HepG2 (cell line): ENCODE data around the gene ATP13A1. TPM values are rescaled to one million over a fixed set of nuclear protein-coding genes. Genes with fewer than 3 reads are reported as not detected.
A peak's percentile ranks its signal among the peaks of the same experiment; 100 is the strongest.

Experiments used
- ATAC-seq: fragments of 200-7000 bp; cut with Tn5 transposase; 3 replicates; pipeline ENCODE4 v1.9.1; 2020; ENCODE audit warnings: mild to moderate bottlenecking, moderate library complexity
- BruUV-seq: library from RNA; stranded (reverse); fragments of 400-500 nt; replicated peaks from 2 replicates; lab custom pipeline; 2021; lab: Mats Ljungman, UMichigan
- CTCF ChIA-PET: fragments of 300-600 bp; formaldehyde crosslinking; extraction: SDS; loops from one replicate; lab custom pipeline; 2021; ENCODE audit warnings: low total read pairs, inconsistent platforms, low intra/inter-chr PET ratio; lab: Yijun Ruan, JAX
- POLR2A ChIA-PET: fragments of 350-600 bp; sonication (Branson Sonifier 250); formaldehyde crosslinking; loops from one replicate; lab custom pipeline; 2020; ENCODE audit warnings: antibody characterized with exemption, inconsistent platforms; lab: Yijun Ruan, JAX
- DNase-seq: peaks from one replicate; pipeline ENCODE4 v3.0.0-alpha.2; 2015; ENCODE audit warnings: low spot score
- FAIRE-seq: peaks from 3 replicates; lab custom pipeline; 2011; peaks lifted over from hg19 to GRCh38; lab: Jason Lieb, UNC
- H2AFZ ChIP-seq: one replicate; pipeline ENCODE4 v1.6.1; 2011; ENCODE audit warnings: low read length, inconsistent platforms
- H3K27ac ChIP-seq: fragments of 300-600 bp; 3 replicates; pipeline ENCODE4 v1.8.0; 2011; ENCODE audit warnings: mixed run types, mild to moderate bottlenecking, mixed read lengths, low read length, inconsistent platforms; ENCODE audit not compliant: insufficient read depth; ENCODE audit errors: extremely low read length
- H3K27me3 ChIP-seq, 2 experiments: fragments of 200-600 bp in 1 of 2; 2 replicates in 1 of 2; 3 replicates in 1 of 2; pipeline versions ENCODE4 v1.6.0 to v1.8.0; 2011; ENCODE audit warnings: low read length in 2 of 2, mild to moderate bottlenecking in 2 of 2, moderate library complexity in 2 of 2, inconsistent platforms in 1 of 2; ENCODE audit not compliant: insufficient read depth in 2 of 2, control insufficient read depth in 1 of 2
- H3K36me3 ChIP-seq, 2 experiments: fragments of 200-600 bp in 1 of 2; replicated peaks in 1 of 2; 2 replicates in 1 of 2; 3 replicates in 1 of 2; pipeline versions ENCODE4 v1.5.1 to v1.8.0; 2011; ENCODE audit warnings: low read length in 2 of 2, inconsistent platforms in 1 of 2; ENCODE audit not compliant: insufficient read depth in 2 of 2, control insufficient read depth in 1 of 2
- H3K4me1 ChIP-seq: 2 replicates; pipeline ENCODE4 v1.5.1; 2012; ENCODE audit warnings: low read length, inconsistent platforms; ENCODE audit not compliant: insufficient read depth
- H3K4me2 ChIP-seq: 2 replicates; pipeline ENCODE4 v1.6.0; 2011; ENCODE audit warnings: low read depth, low read length, inconsistent platforms
- H3K4me3 ChIP-seq, 3 experiments: fragments of 200-600 bp in 1 of 3; sonication (generic), shearing (Covaris generic) in 1 of 3; replicated peaks in 1 of 3; 2 replicates each; pipeline ENCODE4 v1.5.1; 2011 to 2016; ENCODE audit warnings: low read length in 3 of 3, inconsistent platforms in 2 of 3, low read depth in 2 of 3, mild to moderate bottlenecking in 2 of 3, control low read depth in 1 of 3, mixed read lengths in 1 of 3; ENCODE audit not compliant: insufficient read depth in 1 of 3
- H3K79me2 ChIP-seq: one replicate; pipeline ENCODE4 v1.6.1; 2011; ENCODE audit warnings: low read length, inconsistent platforms; ENCODE audit not compliant: insufficient read depth
- H3K9ac ChIP-seq: 2 replicates; pipeline ENCODE4 v1.6.0; 2011; ENCODE audit warnings: mild to moderate bottlenecking, low read depth, low read length, inconsistent platforms; ENCODE audit not compliant: insufficient read depth
- H3K9me3 ChIP-seq: 2 replicates; pipeline ENCODE4 v1.5.1; 2012; ENCODE audit warnings: mild to moderate bottlenecking, low read length
- H4K20me1 ChIP-seq: 2 replicates; pipeline ENCODE4 v1.6.0; 2011; ENCODE audit warnings: inconsistent platforms, mild to moderate bottlenecking, low read length, moderate library complexity; ENCODE audit not compliant: insufficient read depth
- MEIS2 ChIP-seq: sonication (generic); formaldehyde crosslinking; IDR thresholded peaks from 2 replicates; pipeline ENCODE4 v1.9.0; 2021; ENCODE audit warnings: mild to moderate bottlenecking, missing genetic modification reagents
- SP5 ChIP-seq: IDR thresholded peaks from 2 replicates; pipeline ENCODE4 v1.6.1; 2016; ENCODE audit warnings: low read depth, borderline replicate concordance
- WIZ ChIP-seq: sonication (generic); formaldehyde crosslinking; IDR thresholded peaks from 2 replicates; pipeline ENCODE4 v1.5.1; 2020; ENCODE audit warnings: mild to moderate bottlenecking, missing genetic modification reagents
- ZNF274 ChIP-seq: sonication (generic); formaldehyde crosslinking; IDR thresholded peaks from 2 replicates; pipeline ENCODE4 v1.5.1; 2020; ENCODE audit warnings: mild to moderate bottlenecking, missing genetic modification reagents
- WGBS: methylation state at CpG from one replicate; pipeline ENCODE4 v1.1.6; 2017; ENCODE audit warnings: low lambda C conversion rate; 5-methylcytosine and 5-hydroxymethylcytosine counted together
- in situ Hi-C: cut with HindIII; loops from 2 replicates; pipeline ENCODE4 v1.10.0; 2017; ENCODE audit warnings: low pct_unique_long_range_greater_than_20kb; ENCODE audit not compliant: extremely low pct_ligation_motif_present
- intact Hi-C: fragments of 100-400 bp; cut with micrococcal nuclease; formaldehyde crosslinking; loops from one replicate; pipeline ENCODE4 v1.10.0; 2022; ENCODE audit not compliant: unreplicated experiment
- polyA plus RNA-seq, 8 experiments: library from polyadenylated mRNA; depleted of rRNA in 3 of 8; stranded (reverse) in 7 of 8; unstranded in 1 of 8; fragments of >200 nt; fragmentation: Illumina TruSeq in 4 of 8; extraction: Trizol in 4 of 8; gene quantifications; 2 replicates each; pipeline versions ENCODE4 v1.2.1 to v1.2.3, GENCODE V29; 2011 to 2016; ENCODE audit warnings: low read depth in 4 of 8, missing spikeins in 1 of 8, mixed read lengths in 1 of 8; ENCODE audit not compliant: insufficient read depth in 1 of 8
- total RNA-seq, 5 experiments: library from RNA; depleted of rRNA; stranded (reverse); fragments of >200 nt; fragmentation: Illumina TruSeq; extraction: Trizol; gene quantifications; 2 replicates each; pipeline ENCODE4 v1.2.3, GENCODE V29; 2016; ENCODE audit warnings: low read depth in 1 of 5
- TF ChIP-seq, protein P1 (sequence below): sonication (generic); formaldehyde crosslinking; IDR thresholded peaks from 2 replicates; pipeline ENCODE4 v1.4.0; 2020; ENCODE audit warnings: missing genetic modification reagents

ATP13A1 gene
- total and polyA plus RNA-seq, 2 of the 13 experiments (the other 11 are each of a cell fraction or from before 2014, with no cell fraction given): 23.2 to 41.7 TPM

DNA sequence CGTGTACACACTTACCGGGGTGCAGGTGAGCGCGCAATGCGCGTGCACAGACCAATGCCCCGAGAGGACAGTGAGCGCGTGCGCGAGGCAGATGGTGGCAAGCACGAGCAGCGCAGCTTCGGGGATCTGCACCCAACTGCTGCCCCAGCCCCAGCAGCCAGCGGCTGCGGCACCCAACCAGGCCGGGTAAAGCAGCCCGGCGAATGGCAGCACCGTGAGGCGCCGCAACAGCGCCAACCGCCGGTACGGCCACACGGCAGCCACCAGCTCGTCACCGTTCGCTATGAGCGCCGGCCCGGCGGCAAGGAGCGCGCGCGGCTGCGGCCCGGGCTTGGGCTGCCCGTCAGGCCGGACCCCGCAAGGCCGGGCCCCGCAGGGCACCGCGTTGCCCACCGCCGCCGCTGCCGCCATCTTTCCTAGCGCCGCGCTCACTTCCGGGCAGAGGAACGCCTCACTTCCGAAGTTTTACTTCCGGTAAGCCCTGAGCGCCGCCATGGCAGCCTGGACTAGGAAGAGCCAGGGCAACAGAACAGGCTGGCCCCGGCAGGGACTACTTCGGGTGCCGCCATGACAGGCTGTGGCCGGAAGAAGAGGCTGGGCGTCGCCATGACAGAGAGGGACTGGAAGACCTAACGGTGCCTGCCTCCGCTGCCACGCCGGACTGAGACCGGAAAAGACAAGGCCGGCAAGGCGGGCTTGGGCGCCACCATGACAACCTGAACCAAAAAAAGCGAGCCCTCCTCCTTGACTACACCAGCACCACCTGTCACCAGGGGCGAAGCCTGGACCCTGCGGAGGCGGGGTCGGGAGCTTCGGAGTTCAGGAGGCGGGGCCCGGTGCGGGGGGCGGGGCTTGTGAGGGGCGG lies at the start of gene ATP13A1 (continued):
- TF ChIP-seq MEIS2 (CRISPR knock-in tag): peak; percentile 48
- no peak for TF ChIP-seq WIZ (CRISPR knock-in tag)
- TF ChIP-seq, protein P1, sequence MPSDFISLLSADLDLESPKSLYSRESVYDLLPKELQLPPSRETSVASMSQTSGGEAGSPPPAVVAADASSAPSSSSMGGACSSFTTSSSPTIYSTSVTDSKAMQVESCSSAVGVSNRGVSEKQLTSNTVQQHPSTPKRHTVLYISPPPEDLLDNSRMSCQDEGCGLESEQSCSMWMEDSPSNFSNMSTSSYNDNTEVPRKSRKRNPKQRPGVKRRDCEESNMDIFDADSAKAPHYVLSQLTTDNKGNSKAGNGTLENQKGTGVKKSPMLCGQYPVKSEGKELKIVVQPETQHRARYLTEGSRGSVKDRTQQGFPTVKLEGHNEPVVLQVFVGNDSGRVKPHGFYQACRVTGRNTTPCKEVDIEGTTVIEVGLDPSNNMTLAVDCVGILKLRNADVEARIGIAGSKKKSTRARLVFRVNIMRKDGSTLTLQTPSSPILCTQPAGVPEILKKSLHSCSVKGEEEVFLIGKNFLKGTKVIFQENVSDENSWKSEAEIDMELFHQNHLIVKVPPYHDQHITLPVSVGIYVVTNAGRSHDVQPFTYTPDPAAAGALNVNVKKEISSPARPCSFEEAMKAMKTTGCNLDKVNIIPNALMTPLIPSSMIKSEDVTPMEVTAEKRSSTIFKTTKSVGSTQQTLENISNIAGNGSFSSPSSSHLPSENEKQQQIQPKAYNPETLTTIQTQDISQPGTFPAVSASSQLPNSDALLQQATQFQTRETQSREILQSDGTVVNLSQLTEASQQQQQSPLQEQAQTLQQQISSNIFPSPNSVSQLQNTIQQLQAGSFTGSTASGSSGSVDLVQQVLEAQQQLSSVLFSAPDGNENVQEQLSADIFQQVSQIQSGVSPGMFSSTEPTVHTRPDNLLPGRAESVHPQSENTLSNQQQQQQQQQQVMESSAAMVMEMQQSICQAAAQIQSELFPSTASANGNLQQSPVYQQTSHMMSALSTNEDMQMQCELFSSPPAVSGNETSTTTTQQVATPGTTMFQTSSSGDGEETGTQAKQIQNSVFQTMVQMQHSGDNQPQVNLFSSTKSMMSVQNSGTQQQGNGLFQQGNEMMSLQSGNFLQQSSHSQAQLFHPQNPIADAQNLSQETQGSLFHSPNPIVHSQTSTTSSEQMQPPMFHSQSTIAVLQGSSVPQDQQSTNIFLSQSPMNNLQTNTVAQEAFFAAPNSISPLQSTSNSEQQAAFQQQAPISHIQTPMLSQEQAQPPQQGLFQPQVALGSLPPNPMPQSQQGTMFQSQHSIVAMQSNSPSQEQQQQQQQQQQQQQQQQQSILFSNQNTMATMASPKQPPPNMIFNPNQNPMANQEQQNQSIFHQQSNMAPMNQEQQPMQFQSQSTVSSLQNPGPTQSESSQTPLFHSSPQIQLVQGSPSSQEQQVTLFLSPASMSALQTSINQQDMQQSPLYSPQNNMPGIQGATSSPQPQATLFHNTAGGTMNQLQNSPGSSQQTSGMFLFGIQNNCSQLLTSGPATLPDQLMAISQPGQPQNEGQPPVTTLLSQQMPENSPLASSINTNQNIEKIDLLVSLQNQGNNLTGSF (CRISPR knock-in tag): 0 out of 2 replicates have a peak, but pooled peaks have one; percentile 69
- TF ChIP-seq, all 625 proteins: peak for 184

DNA sequence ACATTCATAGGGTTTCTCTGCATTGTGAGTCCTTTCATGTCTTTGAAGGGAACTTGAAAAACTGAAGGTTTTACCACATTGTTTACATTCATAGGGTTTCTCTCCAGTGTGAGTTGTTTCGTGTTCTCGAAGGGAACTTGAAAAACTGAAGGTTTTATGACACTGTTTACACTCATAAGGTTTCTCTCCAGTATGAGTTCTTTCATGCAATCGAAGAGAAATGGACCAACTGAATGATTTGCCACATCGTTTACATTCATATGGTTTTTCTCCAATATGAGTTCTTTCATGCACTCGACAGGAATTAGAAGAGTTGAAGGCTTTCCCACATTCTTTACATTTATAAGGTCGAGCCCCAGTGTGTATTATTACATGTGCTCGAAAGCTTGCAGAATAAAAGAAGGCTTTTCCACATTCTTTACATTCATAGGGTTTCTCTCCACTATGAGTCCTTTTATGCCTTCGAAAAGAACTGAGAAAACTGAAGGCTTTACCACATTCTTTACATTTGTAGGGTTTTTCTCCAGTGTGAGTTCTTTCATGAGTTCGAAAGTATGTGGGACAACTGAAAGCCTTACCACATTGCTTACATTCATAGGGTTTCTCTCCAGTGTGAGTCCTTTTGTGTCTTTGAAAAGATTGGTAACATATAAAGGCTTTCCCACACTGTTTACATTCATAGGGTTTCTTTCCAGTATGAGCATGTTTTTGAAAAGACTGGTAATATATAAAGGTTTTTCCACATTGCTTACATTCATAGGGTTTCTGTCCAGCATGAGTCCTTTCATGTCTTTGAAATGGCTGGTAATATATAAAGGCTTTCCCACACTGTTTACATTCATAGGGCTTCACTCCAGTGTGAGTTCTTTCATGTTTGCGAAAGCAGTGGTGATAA lies 48.7 kb upstream of the ATP13A1 start:
- in situ Hi-C loops (no loop called here), intact Hi-C loops (no loop called here)
- H3K4me2 ChIP-seq: no peak overlapping the region
- no peaks in the 10 kb centered on the region for H3K4me1 ChIP-seq
- no peaks in the 10 kb centered on the region for H4K20me1 ChIP-seq
- no peak for DNase-seq
- no peak for ATAC-seq
- TSS peak; percentile 13 for BruUV-seq
- H3K36me3 ChIP-seq: peaks cover 12 to 39% of the 10 kb centered on the region in 2 experiments
- POLR2A ChIA-PET: no interaction called here
- peaks cover 98% of the 10 kb centered on the region for H3K9me3 ChIP-seq
- no peak overlapping the region for H3K27ac ChIP-seq
- no peak overlapping the region for H2AFZ ChIP-seq
- no peak for FAIRE-seq
- no peaks in the 10 kb centered on the region for H3K79me2 ChIP-seq
- CTCF ChIA-PET: no interaction called here
- H3K27me3 ChIP-seq: no peaks in the 10 kb centered on the region
- TF ChIP-seq ZNF274 (CRISPR knock-in tag) (peak; percentile 49; the same call in 1 of the 2 replicates), SP5 (CRISPR knock-in tag) (no peak)
- TF ChIP-seq, all 625 proteins: peak for 1
- WGBS: 97% methylated on average over 10 of the region's 10 CpGs
- H3K4me3 ChIP-seq: no peak overlapping the region
- H3K9ac ChIP-seq: no peak overlapping the region
